A549 (cell line): ENCODE results near the gene CDK11B. TPM values are rescaled to one million over a fixed set of nuclear protein-coding genes. Genes with fewer than 3 reads are reported as not detected.

Experiments used
- ATAC-seq, 2 experiments: fragments of 200-7000 bp in 1 of 2; fragments of >200 bp in 1 of 2; cut with Nextera tagmentation in 1 of 2; cut with Tn5 transposase in 1 of 2; 3 replicates each; pipeline versions ENCODE4 v1.8.0 to v1.9.1; 2018 to 2020; ENCODE audit warnings: mild to moderate bottlenecking in 1 of 2, moderate library complexity in 1 of 2
- CTCF ChIA-PET: fragments of 300-600 bp; sonication (Branson Sonifier 250); formaldehyde crosslinking; extraction: SDS; loops from one replicate; lab custom pipeline; 2021; ENCODE audit warnings: antibody characterized with exemption, inconsistent platforms; lab: Yijun Ruan, JAX
- POLR2A ChIA-PET: fragments of 350-600 bp; formaldehyde crosslinking; extraction: SDS; loops from one replicate; lab custom pipeline; 2021; ENCODE audit warnings: antibody characterized with exemption, inconsistent platforms; lab: Yijun Ruan, JAX
- DNase-seq, 2 experiments: peaks; one replicate each; pipeline versions ENCODE4 v3.0.0 to v3.0.0-alpha.2; 2011 to 2016; ENCODE audit warnings: low read depth in 1 of 2, low spot score in 1 of 2
- FAIRE-seq: peaks from 2 replicates; lab custom pipeline; 2011; peaks lifted over from hg19 to GRCh38; lab: Jason Lieb, UNC
- H3K27ac ChIP-seq, 2 experiments: fragments of >200 bp; sonication (Bioruptor Twin); formaldehyde crosslinking; 3 replicates each; pipeline ENCODE4 v1.5.1; 2016 to 2017
- H3K4me1 ChIP-seq: fragments of >200 bp; sonication (Bioruptor Twin); formaldehyde crosslinking; 3 replicates; pipeline ENCODE4 v1.6.1; 2016
- H3K4me2 ChIP-seq: fragments of >200 bp; sonication (Bioruptor Twin); formaldehyde crosslinking; 3 replicates; pipeline ENCODE4 v1.6.1; 2016
- H3K4me3 ChIP-seq: fragments of >200 bp; sonication (Bioruptor Twin); formaldehyde crosslinking; 3 replicates; pipeline ENCODE4 v1.5.1; 2016
- H3K9me3 ChIP-seq: fragments of >200 bp; sonication (Bioruptor Twin); formaldehyde crosslinking; 3 replicates; pipeline ENCODE4 v1.6.1; 2016
- ATOH8 ChIP-seq: fragments of 250-450 bp; sonication (Bioruptor Pico); IDR thresholded peaks from 2 replicates; pipeline ENCODE4 v1.5.0; 2020; ENCODE audit warnings: low read depth, mild to moderate bottlenecking, moderate library complexity
- CBX2 ChIP-seq: fragments of 200-600 bp; sonication (generic); IDR thresholded peaks from 2 replicates; pipeline ENCODE4 v1.6.1; 2016; ENCODE audit warnings: low read depth, mild to moderate bottlenecking, borderline replicate concordance
- EHF ChIP-seq: fragments of 250-450 bp; sonication (Bioruptor Pico); IDR thresholded peaks from 2 replicates; pipeline ENCODE4 v1.5.0; 2020; ENCODE audit warnings: mild to moderate bottlenecking
- ESRRA ChIP-seq: fragments of 150-350 bp; IDR thresholded peaks from 2 replicates; pipeline ENCODE4 v1.6.1; 2014; ENCODE audit warnings: mild to moderate bottlenecking, low read length, borderline replicate concordance
- FOSB ChIP-seq: fragments of 250-450 bp; sonication (Bioruptor Pico); IDR thresholded peaks from 2 replicates; pipeline ENCODE4 v1.5.0; 2020; ENCODE audit warnings: mild to moderate bottlenecking, moderate library complexity
- FOXS1 ChIP-seq: fragments of 250-450 bp; sonication (Bioruptor Pico); IDR thresholded peaks from 2 replicates; pipeline ENCODE4 v1.5.0; 2020; ENCODE audit warnings: mild to moderate bottlenecking, moderate library complexity
- GATA3 ChIP-seq: IDR thresholded peaks from 2 replicates; pipeline ENCODE4 v1.6.1; 2012; ENCODE audit warnings: borderline replicate concordance
- HOXB13 ChIP-seq: fragments of 250-450 bp; sonication (Bioruptor Pico); IDR thresholded peaks from 2 replicates; pipeline ENCODE4 v1.5.0; 2020; ENCODE audit warnings: low read depth, mild to moderate bottlenecking, moderate library complexity
- JUN ChIP-seq, 2 experiments: fragments of >200 bp; sonication (Bioruptor Twin); formaldehyde crosslinking; IDR thresholded peaks; 2 replicates in 1 of 2; 3 replicates in 1 of 2; pipeline ENCODE4 v1.6.1; 2016 to 2017
- JUNB ChIP-seq: fragments of >200 bp; sonication (Bioruptor Twin); formaldehyde crosslinking; IDR thresholded peaks from 2 replicates; pipeline ENCODE4 v1.6.1; 2016
- KDM1A ChIP-seq: fragments of 200-600 bp; sonication (generic); IDR thresholded peaks from 2 replicates; pipeline ENCODE4 v1.6.1; 2016; ENCODE audit warnings: low read depth, mild to moderate bottlenecking
- MAFK ChIP-seq: fragments of 450-650 bp; IDR thresholded peaks from 2 replicates; pipeline ENCODE4 v1.6.1; 2014; ENCODE audit not compliant: partially characterized antibody
- NPAS2 ChIP-seq: fragments of 250-450 bp; sonication (Bioruptor Pico); IDR thresholded peaks from 2 replicates; pipeline ENCODE4 v1.8.0; 2022; ENCODE audit warnings: mild to moderate bottlenecking, moderate library complexity, borderline replicate concordance
- POLR2AphosphoS2 ChIP-seq: conservative IDR thresholded peaks from 2 replicates; pipeline ENCODE4 v1.6.1; 2012; ENCODE audit warnings: low read length, improper control_type of control experiment, inconsistent platforms
- RCOR1 ChIP-seq: fragments of 150-350 bp; IDR thresholded peaks from 2 replicates; pipeline ENCODE4 v1.6.1; 2014; ENCODE audit warnings: antibody characterized with exemption, low read length, low read depth
- RFX5 ChIP-seq: fragments of 450-650 bp; IDR thresholded peaks from 2 replicates; pipeline ENCODE4 v1.7.1; 2014; ENCODE audit warnings: antibody characterized with exemption, mild to moderate bottlenecking, moderate library complexity
- USF2 ChIP-seq: fragments of 450-650 bp; IDR thresholded peaks from 2 replicates; pipeline ENCODE4 v1.6.1; 2014; ENCODE audit warnings: antibody characterized with exemption
- WGBS: methylation state at CpG from one replicate; pipeline ENCODE4 v1.1.6; 2017; ENCODE audit errors: missing lambda C conversion rate; 5-methylcytosine and 5-hydroxymethylcytosine counted together
- polyA plus RNA-seq, 4 experiments: library from polyadenylated mRNA; depleted of rRNA in 3 of 4; stranded (reverse); fragments of >200 nt; fragmentation: RNase III in 1 of 4; extraction: RNeasy Plus Mini Kit Qiagen cat#74134 plus additional on column Dnase treatment in 1 of 4; gene quantifications; 2 replicates in 3 of 4; 3 replicates in 1 of 4; pipeline ENCODE4 v1.2.3, GENCODE V29; 2011 to 2017
- TF ChIP-seq, protein P1 (sequence below): IDR thresholded peaks from 2 replicates; pipeline ENCODE4 v1.6.1; 2012
- TF ChIP-seq, protein P2 (sequence below): fragments of >200 bp; sonication (Bioruptor Twin); formaldehyde crosslinking; IDR thresholded peaks from 3 replicates; pipeline ENCODE4 v1.6.1; 2016
- TF ChIP-seq, protein P3 (sequence below): fragments of 150-350 bp; IDR thresholded peaks from 2 replicates; pipeline ENCODE4 v1.6.1; 2014; ENCODE audit warnings: low read depth, mild to moderate bottlenecking, low read length

Gene CDK11B
- polyA plus RNA-seq, 2 of the 4 experiments (the other 2 are of a cell fraction), result 7.6 to 33.8 TPM

GRCh38 chr1:1605034-1605591 is 53.7 kb downstream of the CDK11B start:
- no peaks in the 10 kb centered on the region for H3K4me1 ChIP-seq
- ATAC-seq, result no peak; a peak in 1 of 6 replicates
- no peak overlapping the region for H3K4me2 ChIP-seq
- 69% methylated on average over 7 of the region's 14 CpGs for WGBS
- CTCF ChIA-PET, result no interaction called here
- no peak for TF ChIP-seq MAFK
- no peak for TF ChIP-seq CBX2
- TF ChIP-seq ATOH8 (CRISPR knock-in tag), result no peak
- TF ChIP-seq EHF (CRISPR knock-in tag), result no peak
- TF ChIP-seq RFX5, result no peak
- TF ChIP-seq FOSB (CRISPR knock-in tag), result no peak
- TF ChIP-seq JUNB, result no peak
- no peak for TF ChIP-seq GATA3
- no peak for TF ChIP-seq KDM1A
- TF ChIP-seq USF2, result no peak
- TF ChIP-seq ESRRA, result no peak
- no peak for TF ChIP-seq RCOR1
- TF ChIP-seq FOXS1 (CRISPR knock-in tag), result no peak
- no peak for TF ChIP-seq NPAS2 (CRISPR knock-in tag)
- TF ChIP-seq POLR2AphosphoS2, result no peak
- TF ChIP-seq, protein P1, sequence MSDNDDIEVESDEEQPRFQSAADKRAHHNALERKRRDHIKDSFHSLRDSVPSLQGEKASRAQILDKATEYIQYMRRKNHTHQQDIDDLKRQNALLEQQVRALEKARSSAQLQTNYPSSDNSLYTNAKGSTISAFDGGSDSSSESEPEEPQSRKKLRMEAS, result no peak
- TF ChIP-seq JUN (IDR thresholded peaks at IDR 0.05), result no peak
- no peak overlapping the region for H3K4me3 ChIP-seq
- FAIRE-seq, result no peak
- DNase-seq, result no peak
- POLR2A ChIA-PET, result no interaction called here
- no peaks in the 10 kb centered on the region for H3K9me3 ChIP-seq
- no peak overlapping the region for H3K27ac ChIP-seq

DNA sequence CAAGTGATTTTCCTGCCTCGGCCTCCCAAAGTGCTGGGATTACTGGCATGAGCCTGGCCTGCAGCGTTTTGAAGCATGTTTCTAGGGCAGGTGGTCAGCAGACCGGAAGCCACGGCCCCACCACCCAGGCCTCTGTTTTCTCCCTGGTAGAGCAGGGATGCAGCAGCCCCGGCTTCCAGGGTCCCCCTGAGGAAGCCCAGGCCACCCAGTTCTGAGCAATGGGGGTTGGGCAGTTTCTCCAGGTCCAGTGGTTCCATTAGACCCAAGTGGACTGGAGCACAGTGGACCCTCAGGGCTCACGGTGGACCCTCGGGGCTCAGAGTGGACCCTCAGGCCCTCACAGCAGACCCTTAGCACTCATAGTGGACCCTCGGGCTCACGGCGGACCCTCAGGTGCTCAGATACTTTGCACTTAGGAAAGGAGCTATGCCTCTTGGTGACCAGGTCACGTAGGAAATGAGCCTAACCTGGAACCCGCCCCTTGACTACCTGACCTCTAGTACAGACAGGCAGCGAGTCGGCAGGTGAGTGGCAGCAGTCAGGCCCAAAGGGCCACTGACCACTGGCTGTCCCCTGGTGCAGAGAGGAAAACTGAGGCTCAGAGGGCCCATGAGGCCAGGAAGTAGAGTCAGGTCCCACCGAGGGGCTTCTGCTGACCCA is 54.3 kb downstream of the CDK11B start:
- ATAC-seq (no peak), FAIRE-seq (no peak), DNase-seq (no peak)
- H3K4me1 ChIP-seq, result no peaks in the 10 kb centered on the region
- POLR2A ChIA-PET, result no interaction called here
- H3K9me3 ChIP-seq, result no peaks in the 10 kb centered on the region
- WGBS, result 53% methylated on average over 4 of the region's 15 CpGs
- CTCF ChIA-PET, result no interaction called here
- TF ChIP-seq JUNB, result no peak
- TF ChIP-seq JUN (IDR thresholded peaks at IDR 0.05), result no peak
- TF ChIP-seq, protein P2, sequence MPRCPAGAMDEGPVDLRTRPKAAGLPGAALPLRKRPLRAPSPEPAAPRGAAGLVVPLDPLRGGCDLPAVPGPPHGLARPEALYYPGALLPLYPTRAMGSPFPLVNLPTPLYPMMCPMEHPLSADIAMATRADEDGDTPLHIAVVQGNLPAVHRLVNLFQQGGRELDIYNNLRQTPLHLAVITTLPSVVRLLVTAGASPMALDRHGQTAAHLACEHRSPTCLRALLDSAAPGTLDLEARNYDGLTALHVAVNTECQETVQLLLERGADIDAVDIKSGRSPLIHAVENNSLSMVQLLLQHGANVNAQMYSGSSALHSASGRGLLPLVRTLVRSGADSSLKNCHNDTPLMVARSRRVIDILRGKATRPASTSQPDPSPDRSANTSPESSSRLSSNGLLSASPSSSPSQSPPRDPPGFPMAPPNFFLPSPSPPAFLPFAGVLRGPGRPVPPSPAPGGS, result no peak
- TF ChIP-seq, protein P3, sequence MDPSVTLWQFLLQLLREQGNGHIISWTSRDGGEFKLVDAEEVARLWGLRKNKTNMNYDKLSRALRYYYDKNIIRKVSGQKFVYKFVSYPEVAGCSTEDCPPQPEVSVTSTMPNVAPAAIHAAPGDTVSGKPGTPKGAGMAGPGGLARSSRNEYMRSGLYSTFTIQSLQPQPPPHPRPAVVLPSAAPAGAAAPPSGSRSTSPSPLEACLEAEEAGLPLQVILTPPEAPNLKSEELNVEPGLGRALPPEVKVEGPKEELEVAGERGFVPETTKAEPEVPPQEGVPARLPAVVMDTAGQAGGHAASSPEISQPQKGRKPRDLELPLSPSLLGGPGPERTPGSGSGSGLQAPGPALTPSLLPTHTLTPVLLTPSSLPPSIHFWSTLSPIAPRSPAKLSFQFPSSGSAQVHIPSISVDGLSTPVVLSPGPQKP, result no peak
- TF ChIP-seq HOXB13 (CRISPR knock-in tag), result no peak
- no peak overlapping the region for H3K27ac ChIP-seq
- no peak overlapping the region for H3K4me3 ChIP-seq
- H3K4me2 ChIP-seq, result no peak overlapping the region
